HepG2 (cell line): ENCODE measurements around the gene IFT43. TPM values are rescaled to one million over a fixed set of nuclear protein-coding genes. Genes with fewer than 3 reads are reported as not detected.
A peak's percentile ranks its signal among the peaks of the same experiment; 100 is the strongest.

Source experiments
- ATAC-seq: fragments of 200-7000 bp; cut with Tn5 transposase; 3 replicates; pipeline ENCODE4 v1.9.1; 2020; ENCODE audit warnings: mild to moderate bottlenecking, moderate library complexity
- BruUV-seq: library from RNA; stranded (reverse); fragments of 400-500 nt; replicated peaks from 2 replicates; lab custom pipeline; 2021; lab: Mats Ljungman, UMichigan
- CTCF ChIA-PET: fragments of 300-600 bp; formaldehyde crosslinking; extraction: SDS; loops from one replicate; lab custom pipeline; 2021; ENCODE audit warnings: low total read pairs, inconsistent platforms, low intra/inter-chr PET ratio; lab: Yijun Ruan, JAX
- POLR2A ChIA-PET: fragments of 350-600 bp; sonication (Branson Sonifier 250); formaldehyde crosslinking; loops from one replicate; lab custom pipeline; 2020; ENCODE audit warnings: antibody characterized with exemption, inconsistent platforms; lab: Yijun Ruan, JAX
- DNase-seq: peaks from one replicate; pipeline ENCODE4 v3.0.0-alpha.2; 2015; ENCODE audit warnings: low spot score
- FAIRE-seq: peaks from 3 replicates; lab custom pipeline; 2011; peaks lifted over from hg19 to GRCh38; lab: Jason Lieb, UNC
- H2AFZ ChIP-seq: one replicate; pipeline ENCODE4 v1.6.1; 2011; ENCODE audit warnings: low read length, inconsistent platforms
- H3K27ac ChIP-seq: fragments of 300-600 bp; 3 replicates; pipeline ENCODE4 v1.8.0; 2011; ENCODE audit warnings: mixed run types, mild to moderate bottlenecking, mixed read lengths, low read length, inconsistent platforms; ENCODE audit not compliant: insufficient read depth; ENCODE audit errors: extremely low read length
- H3K27me3 ChIP-seq, 2 experiments: fragments of 200-600 bp in 1 of 2; 2 replicates in 1 of 2; 3 replicates in 1 of 2; pipeline versions ENCODE4 v1.6.0 to v1.8.0; 2011; ENCODE audit warnings: low read length in 2 of 2, mild to moderate bottlenecking in 2 of 2, moderate library complexity in 2 of 2, inconsistent platforms in 1 of 2; ENCODE audit not compliant: insufficient read depth in 2 of 2, control insufficient read depth in 1 of 2
- H3K36me3 ChIP-seq, 2 experiments: fragments of 200-600 bp in 1 of 2; replicated peaks in 1 of 2; 2 replicates in 1 of 2; 3 replicates in 1 of 2; pipeline versions ENCODE4 v1.5.1 to v1.8.0; 2011; ENCODE audit warnings: low read length in 2 of 2, inconsistent platforms in 1 of 2; ENCODE audit not compliant: insufficient read depth in 2 of 2, control insufficient read depth in 1 of 2
- H3K4me1 ChIP-seq: 2 replicates; pipeline ENCODE4 v1.5.1; 2012; ENCODE audit warnings: low read length, inconsistent platforms; ENCODE audit not compliant: insufficient read depth
- H3K4me2 ChIP-seq: 2 replicates; pipeline ENCODE4 v1.6.0; 2011; ENCODE audit warnings: low read depth, low read length, inconsistent platforms
- H3K4me3 ChIP-seq, 3 experiments: fragments of 200-600 bp in 1 of 3; sonication (generic), shearing (Covaris generic) in 1 of 3; replicated peaks in 1 of 3; 2 replicates each; pipeline ENCODE4 v1.5.1; 2011 to 2016; ENCODE audit warnings: low read length in 3 of 3, inconsistent platforms in 2 of 3, low read depth in 2 of 3, mild to moderate bottlenecking in 2 of 3, control low read depth in 1 of 3, mixed read lengths in 1 of 3; ENCODE audit not compliant: insufficient read depth in 1 of 3
- H3K79me2 ChIP-seq: one replicate; pipeline ENCODE4 v1.6.1; 2011; ENCODE audit warnings: low read length, inconsistent platforms; ENCODE audit not compliant: insufficient read depth
- H3K9ac ChIP-seq: 2 replicates; pipeline ENCODE4 v1.6.0; 2011; ENCODE audit warnings: mild to moderate bottlenecking, low read depth, low read length, inconsistent platforms; ENCODE audit not compliant: insufficient read depth
- H3K9me3 ChIP-seq: 2 replicates; pipeline ENCODE4 v1.5.1; 2012; ENCODE audit warnings: mild to moderate bottlenecking, low read length
- H4K20me1 ChIP-seq: 2 replicates; pipeline ENCODE4 v1.6.0; 2011; ENCODE audit warnings: inconsistent platforms, mild to moderate bottlenecking, low read length, moderate library complexity; ENCODE audit not compliant: insufficient read depth
- EED ChIP-seq: sonication (generic); formaldehyde crosslinking; IDR thresholded peaks from 2 replicates; pipeline ENCODE4 v1.5.0; 2020; ENCODE audit warnings: mild to moderate bottlenecking, missing genetic modification reagents
- HNRNPL ChIP-seq: fragments of 200-400 bp; formaldehyde crosslinking; IDR thresholded peaks from 2 replicates; pipeline ENCODE4 v1.6.1; 2017; ENCODE audit warnings: mild to moderate bottlenecking, low read depth, low read length
- MAFF ChIP-seq: IDR thresholded peaks from 2 replicates; pipeline ENCODE4 v1.6.1; 2011; ENCODE audit warnings: low read depth, low read length, improper control_type of control experiment
- MAFK ChIP-seq, 2 experiments: IDR thresholded peaks in 1 of 2; conservative IDR thresholded peaks in 1 of 2; 2 replicates each; pipeline ENCODE4 v1.6.1; 2011; ENCODE audit warnings: improper control_type of control experiment in 2 of 2, low read length in 2 of 2
- WGBS: methylation state at CpG from one replicate; pipeline ENCODE4 v1.1.6; 2017; ENCODE audit warnings: low lambda C conversion rate; 5-methylcytosine and 5-hydroxymethylcytosine counted together
- in situ Hi-C: cut with HindIII; loops from 2 replicates; pipeline ENCODE4 v1.10.0; 2017; ENCODE audit warnings: low pct_unique_long_range_greater_than_20kb; ENCODE audit not compliant: extremely low pct_ligation_motif_present
- intact Hi-C: fragments of 100-400 bp; cut with micrococcal nuclease; formaldehyde crosslinking; loops from one replicate; pipeline ENCODE4 v1.10.0; 2022; ENCODE audit not compliant: unreplicated experiment
- polyA plus RNA-seq, 8 experiments: library from polyadenylated mRNA; depleted of rRNA in 3 of 8; stranded (reverse) in 7 of 8; unstranded in 1 of 8; fragments of >200 nt; fragmentation: Illumina TruSeq in 4 of 8; extraction: Trizol in 4 of 8; gene quantifications; 2 replicates each; pipeline versions ENCODE4 v1.2.1 to v1.2.3, GENCODE V29; 2011 to 2016; ENCODE audit warnings: low read depth in 4 of 8, missing spikeins in 1 of 8, mixed read lengths in 1 of 8; ENCODE audit not compliant: insufficient read depth in 1 of 8
- total RNA-seq, 5 experiments: library from RNA; depleted of rRNA; stranded (reverse); fragments of >200 nt; fragmentation: Illumina TruSeq; extraction: Trizol; gene quantifications; 2 replicates each; pipeline ENCODE4 v1.2.3, GENCODE V29; 2016; ENCODE audit warnings: low read depth in 1 of 5
- TF ChIP-seq, protein P1 (sequence below): sonication (generic); formaldehyde crosslinking; IDR thresholded peaks from 2 replicates; pipeline ENCODE4 v1.4.0; 2020; ENCODE audit warnings: mild to moderate bottlenecking, missing genetic modification reagents

IFT43 gene
- total and polyA plus RNA-seq, 2 of the 13 experiments (the other 11 are each of a cell fraction or from before 2014, with no cell fraction given) = 0.15 to 0.55 TPM

- Histone ChIP-seq H3K27ac (no peak overlapping the region), H3K4me3 (no peak overlapping the region), H3K36me3 (no peaks in the 10 kb centered on the region), H3K79me2 (no peaks in the 10 kb centered on the region), H3K9me3 (no peaks in the 10 kb centered on the region)
- intact Hi-C loops = loop anchor here (1.0 to 2.0 kb wide), 3 partner anchors 300 to 593 kb away; no protein-coding TSS in a partner anchor
- no peak for TF ChIP-seq EED
- TF ChIP-seq, all 625 proteins: peak for 0
- in situ Hi-C loops = loop anchor here (5.0 to 10.0 kb wide), 3 partner anchors 300 to 590 kb away; no protein-coding TSS in a partner anchor
- no peak overlapping the region for H3K4me2 ChIP-seq
- BruUV-seq = no TSS peak
- ATAC-seq (no peak), DNase-seq (no peak), FAIRE-seq (no peak)
- no peak overlapping the region for H2AFZ ChIP-seq
- H3K27me3 ChIP-seq = peaks cover 0 to 8% of the 10 kb centered on the region in 2 experiments; a peak in 2 of 5 replicates
- no peaks in the 10 kb centered on the region for H4K20me1 ChIP-seq
- no peaks in the 10 kb centered on the region for H3K4me1 ChIP-seq
- no peak overlapping the region for H3K9ac ChIP-seq
- POLR2A ChIA-PET = no interaction called here
- CTCF ChIA-PET = interaction anchor here (1.4 to 2.1 kb wide), 5 partner anchors 130 to 595 kb away, joined by 4 to 27 read pairs (median 13); no protein-coding TSS in a partner anchor
- 14% methylated on average over 12 of the region's 12 CpGs for WGBS
These were observed 66.3 kb downstream of the IFT43 start for GRCh38 chr14:76051717-76052465.

DNA sequence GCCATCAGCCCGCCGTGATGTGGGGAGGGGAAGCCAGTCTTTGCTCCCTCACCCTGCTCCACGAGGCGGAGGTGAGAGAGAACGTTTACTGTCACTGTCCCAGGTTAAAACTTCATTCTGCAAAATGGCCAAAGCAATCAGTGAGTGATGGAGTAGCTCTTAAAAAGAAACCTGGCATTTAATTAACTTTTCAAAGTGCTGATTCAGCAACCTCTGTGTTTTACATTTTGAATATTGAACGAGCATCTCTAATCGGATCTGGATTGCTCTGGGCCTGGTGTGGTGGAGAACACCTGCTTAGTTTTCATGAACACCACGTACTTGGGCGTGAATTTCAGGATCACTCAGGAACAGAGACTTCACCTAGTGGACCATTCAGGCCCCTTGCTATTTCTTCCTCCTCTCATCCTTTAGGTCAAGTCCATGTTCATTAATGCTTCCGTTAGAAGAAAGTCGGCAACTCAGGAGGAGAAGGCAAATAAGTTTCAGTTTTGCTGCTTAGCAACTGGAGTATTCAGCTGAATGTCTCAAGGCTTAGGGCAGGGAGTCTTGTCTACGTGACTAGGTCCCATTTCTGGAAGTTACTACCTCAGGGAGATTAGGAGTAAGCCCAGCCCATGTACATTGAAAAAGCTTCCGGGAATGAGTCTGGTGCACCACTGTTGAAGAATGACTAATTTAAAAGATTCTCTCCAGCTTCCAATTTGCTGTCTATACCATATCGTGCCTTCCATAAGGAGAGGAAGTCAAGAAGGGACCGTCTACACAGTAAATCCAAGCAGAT lies 68.2 kb downstream of the IFT43 start:
- H4K20me1 ChIP-seq = no peaks in the 10 kb centered on the region
- H3K27ac ChIP-seq = no peak overlapping the region
- H2AFZ ChIP-seq = no peak overlapping the region
- intact Hi-C loops = no loop called here
- H3K4me3 ChIP-seq = no peak overlapping the region
- BruUV-seq = no TSS peak
- CTCF ChIA-PET = no interaction called here
- TF ChIP-seq MAFK (conservative IDR thresholded peaks at IDR 0.05 in 1 of 2, IDR thresholded peaks at IDR 0.05 in 1 of 2; ENCODE audit: low read length in 2 of 2) = peak; percentile 89 to 97
- TF ChIP-seq, protein P1, sequence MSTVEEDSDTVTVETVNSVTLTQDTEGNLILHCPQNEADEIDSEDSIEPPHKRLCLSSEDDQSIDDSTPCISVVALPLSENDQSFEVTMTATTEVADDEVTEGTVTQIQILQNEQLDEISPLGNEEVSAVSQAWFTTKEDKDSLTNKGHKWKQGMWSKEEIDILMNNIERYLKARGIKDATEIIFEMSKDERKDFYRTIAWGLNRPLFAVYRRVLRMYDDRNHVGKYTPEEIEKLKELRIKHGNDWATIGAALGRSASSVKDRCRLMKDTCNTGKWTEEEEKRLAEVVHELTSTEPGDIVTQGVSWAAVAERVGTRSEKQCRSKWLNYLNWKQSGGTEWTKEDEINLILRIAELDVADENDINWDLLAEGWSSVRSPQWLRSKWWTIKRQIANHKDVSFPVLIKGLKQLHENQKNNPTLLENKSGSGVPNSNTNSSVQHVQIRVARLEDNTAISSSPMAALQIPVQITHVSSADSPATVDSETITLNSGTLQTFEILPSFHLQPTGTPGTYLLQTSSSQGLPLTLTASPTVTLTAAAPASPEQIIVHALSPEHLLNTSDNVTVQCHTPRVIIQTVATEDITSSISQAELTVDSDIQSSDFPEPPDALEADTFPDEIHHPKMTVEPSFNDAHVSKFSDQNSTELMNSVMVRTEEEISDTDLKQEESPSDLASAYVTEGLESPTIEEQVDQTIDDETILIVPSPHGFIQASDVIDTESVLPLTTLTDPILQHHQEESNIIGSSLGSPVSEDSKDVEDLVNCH (CRISPR knock-in tag) = no peak
- peak; percentile 95 for TF ChIP-seq MAFF
- no peak for TF ChIP-seq HNRNPL
- H3K9me3 ChIP-seq = no peaks in the 10 kb centered on the region
- no peak overlapping the region for H3K9ac ChIP-seq
- DNase-seq (no peak), ATAC-seq (no peak), FAIRE-seq (no peak)
- 30% methylated on average over 15 of the region's 15 CpGs for WGBS
- H3K27me3 ChIP-seq = peaks cover 0 to 8% of the 10 kb centered on the region in 2 experiments; a peak in 3 of 5 replicates
- H3K36me3 ChIP-seq = no peaks in the 10 kb centered on the region
- no peaks in the 10 kb centered on the region for H3K4me1 ChIP-seq
- POLR2A ChIA-PET = no interaction called here
- in situ Hi-C loops = loop anchor here (5.0 to 10.0 kb wide), 3 partner anchors 299 to 589 kb away; no protein-coding TSS in a partner anchor
- no peak overlapping the region for H3K4me2 ChIP-seq
- H3K79me2 ChIP-seq = no peaks in the 10 kb centered on the region
